Measurements from ENCODE around the gene SLC39A11.

The SLC39A11 gene

DNA sequence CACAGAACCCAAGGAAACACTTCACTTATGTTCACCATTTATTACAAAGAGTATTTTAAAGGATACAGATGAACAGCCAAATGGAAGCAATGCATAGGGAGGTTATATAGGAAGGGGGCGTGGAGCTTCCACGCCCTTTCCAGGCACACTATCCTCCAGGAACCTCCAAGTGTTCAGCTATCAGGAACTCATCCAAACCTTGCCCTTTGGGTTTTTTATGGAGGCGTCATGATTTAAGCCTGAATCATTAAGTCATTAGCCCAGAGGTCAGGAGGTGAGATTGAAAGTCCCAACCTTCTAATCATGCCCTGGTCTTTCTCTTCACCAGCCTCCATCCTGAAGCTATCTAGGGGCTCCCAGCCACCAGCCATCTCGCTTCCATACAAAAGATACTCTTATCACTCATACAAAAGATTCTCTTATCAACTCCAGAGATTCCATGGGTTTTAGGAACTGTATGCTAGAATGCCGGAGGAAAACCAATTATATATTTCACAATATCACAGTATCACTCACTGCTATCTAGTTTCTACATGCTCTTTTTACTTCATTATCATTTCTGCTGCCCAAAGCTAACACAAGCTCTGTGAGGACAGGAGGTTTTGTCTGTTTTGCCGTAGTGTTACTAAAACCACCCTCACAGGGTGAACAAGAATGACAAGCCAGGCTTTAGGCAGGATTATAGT lies 213.4 kb downstream of the SLC39A11 start:
- no peak overlapping the region for H3K27ac ChIP-seq (ENCODE audit: low read length)
- no peak overlapping the region for H2AFZ ChIP-seq (ENCODE audit: low read depth, low read length)
- H3K4me3 ChIP-seq (ENCODE audit: low read length), result no peak overlapping the region
- H3K4me1 ChIP-seq (ENCODE audit: low read length), result peaks cover 3% of the 10 kb centered on the region; the same call in 1 of the 2 replicates
- H3K9ac ChIP-seq (ENCODE audit: low read length), result no peak overlapping the region
- no peak overlapping the region for H3K4me2 ChIP-seq (ENCODE audit: low read length)
- H4K20me1 ChIP-seq (ENCODE audit: insufficient read depth, low read length), result no peaks in the 10 kb centered on the region
- no peaks in the 10 kb centered on the region for H3K79me2 ChIP-seq (ENCODE audit: low read length)
- H3K36me3 ChIP-seq (replicated peaks; ENCODE audit: low read depth, low read length), result peaks cover 40% of the 10 kb centered on the region
- TF ChIP-seq EZH2phosphoT487 (IDR thresholded peaks at IDR 0.05; ENCODE audit: low read depth), result no peak
- TF ChIP-seq, protein P1, sequence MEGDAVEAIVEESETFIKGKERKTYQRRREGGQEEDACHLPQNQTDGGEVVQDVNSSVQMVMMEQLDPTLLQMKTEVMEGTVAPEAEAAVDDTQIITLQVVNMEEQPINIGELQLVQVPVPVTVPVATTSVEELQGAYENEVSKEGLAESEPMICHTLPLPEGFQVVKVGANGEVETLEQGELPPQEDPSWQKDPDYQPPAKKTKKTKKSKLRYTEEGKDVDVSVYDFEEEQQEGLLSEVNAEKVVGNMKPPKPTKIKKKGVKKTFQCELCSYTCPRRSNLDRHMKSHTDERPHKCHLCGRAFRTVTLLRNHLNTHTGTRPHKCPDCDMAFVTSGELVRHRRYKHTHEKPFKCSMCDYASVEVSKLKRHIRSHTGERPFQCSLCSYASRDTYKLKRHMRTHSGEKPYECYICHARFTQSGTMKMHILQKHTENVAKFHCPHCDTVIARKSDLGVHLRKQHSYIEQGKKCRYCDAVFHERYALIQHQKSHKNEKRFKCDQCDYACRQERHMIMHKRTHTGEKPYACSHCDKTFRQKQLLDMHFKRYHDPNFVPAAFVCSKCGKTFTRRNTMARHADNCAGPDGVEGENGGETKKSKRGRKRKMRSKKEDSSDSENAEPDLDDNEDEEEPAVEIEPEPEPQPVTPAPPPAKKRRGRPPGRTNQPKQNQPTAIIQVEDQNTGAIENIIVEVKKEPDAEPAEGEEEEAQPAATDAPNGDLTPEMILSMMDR (IDR thresholded peaks at IDR 0.05; ENCODE audit: low read depth, low read length), result no peak
- no peaks in the 10 kb centered on the region for H3K27me3 ChIP-seq (ENCODE audit: low read depth, low read length)
- peaks cover 33% of the 10 kb centered on the region for H3K9me3 ChIP-seq (ENCODE audit: insufficient read depth, low read length)

DNA sequence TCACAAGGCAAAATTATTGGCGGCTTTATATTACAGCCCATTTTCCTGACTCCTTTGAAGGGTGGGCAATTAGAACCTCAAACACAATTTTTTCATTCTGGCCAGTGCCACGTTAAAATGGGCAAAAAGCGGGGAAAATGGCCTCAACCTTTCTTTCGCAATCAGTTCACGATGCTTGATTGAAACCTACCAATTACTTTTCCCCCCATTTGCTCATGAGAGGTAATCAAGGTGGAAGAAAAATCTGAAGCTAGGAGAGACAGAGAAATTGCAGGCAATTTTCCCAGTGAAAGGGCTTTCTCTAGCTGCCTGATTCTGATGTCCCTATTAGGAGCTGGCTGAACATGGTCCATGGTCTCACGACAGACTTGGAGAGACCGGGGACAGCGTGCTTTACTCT lies 215.1 kb downstream of the SLC39A11 start:
- no peak overlapping the region for H3K4me3 ChIP-seq (ENCODE audit: low read length)
- H3K79me2 ChIP-seq (ENCODE audit: low read length), result no peaks in the 10 kb centered on the region
- H3K27ac ChIP-seq (ENCODE audit: low read length), result no peak overlapping the region
- peaks cover 7% of the 10 kb centered on the region; the same call in 1 of the 2 replicates for H3K4me1 ChIP-seq (ENCODE audit: low read length)
- H2AFZ ChIP-seq (ENCODE audit: low read depth, low read length), result no peak overlapping the region
- no peak overlapping the region for H3K4me2 ChIP-seq (ENCODE audit: low read length)
- peaks cover 42% of the 10 kb centered on the region for H3K36me3 ChIP-seq (replicated peaks; ENCODE audit: low read depth, low read length)
- peaks cover 33% of the 10 kb centered on the region for H3K9me3 ChIP-seq (ENCODE audit: insufficient read depth, low read length)
- no peak overlapping the region for H3K9ac ChIP-seq (ENCODE audit: low read length)
- no peaks in the 10 kb centered on the region for H4K20me1 ChIP-seq (ENCODE audit: insufficient read depth, low read length)
- no peak for TF ChIP-seq EZH2phosphoT487 (IDR thresholded peaks at IDR 0.05; ENCODE audit: low read depth)
- TF ChIP-seq, protein P1 (IDR thresholded peaks at IDR 0.05; ENCODE audit: low read depth, low read length), result no peak
- no peaks in the 10 kb centered on the region for H3K27me3 ChIP-seq (ENCODE audit: low read depth, low read length)

DNA sequence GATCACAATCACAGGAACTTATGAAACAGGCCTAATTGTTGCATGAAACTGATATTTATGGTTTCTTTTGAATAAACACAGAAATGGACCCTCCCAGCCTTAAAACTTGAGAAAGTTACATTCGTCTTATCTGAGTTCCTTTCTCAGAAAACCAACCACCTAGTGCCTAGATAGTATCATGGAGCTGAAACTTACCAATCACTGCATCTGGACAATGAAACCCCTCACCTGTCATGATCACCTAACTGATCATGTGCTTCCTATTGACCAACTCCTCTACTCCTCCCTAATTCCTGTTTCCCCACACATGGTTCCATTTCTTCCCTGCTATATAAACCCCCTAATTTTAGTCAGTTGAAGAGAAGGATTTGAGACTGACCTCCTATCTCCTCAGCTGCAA lies 216.1 kb downstream of the SLC39A11 start:
- Histone ChIP-seq H3K27me3 (ENCODE audit: low read depth, low read length) (no peaks in the 10 kb centered on the region), H3K4me3 (ENCODE audit: low read length) (no peak overlapping the region), H3K4me1 (ENCODE audit: low read length) (peaks cover 7% of the 10 kb centered on the region; the same call in 1 of the 2 replicates), H2AFZ (ENCODE audit: low read depth, low read length) (no peak overlapping the region), H3K4me2 (ENCODE audit: low read length) (no peak overlapping the region), H3K9ac (ENCODE audit: low read length) (no peak overlapping the region), H3K36me3 (replicated peaks; ENCODE audit: low read depth, low read length) (peaks cover 38% of the 10 kb centered on the region), H4K20me1 (ENCODE audit: insufficient read depth, low read length) (no peaks in the 10 kb centered on the region), H3K27ac (ENCODE audit: low read length) (no peak overlapping the region), H3K79me2 (ENCODE audit: low read length) (no peaks in the 10 kb centered on the region), H3K9me3 (ENCODE audit: insufficient read depth, low read length) (peaks cover 28% of the 10 kb centered on the region)
- no peak for TF ChIP-seq EZH2phosphoT487 (IDR thresholded peaks at IDR 0.05; ENCODE audit: low read depth)
- TF ChIP-seq, protein P1 (IDR thresholded peaks at IDR 0.05; ENCODE audit: low read depth, low read length), result no peak

DNA sequence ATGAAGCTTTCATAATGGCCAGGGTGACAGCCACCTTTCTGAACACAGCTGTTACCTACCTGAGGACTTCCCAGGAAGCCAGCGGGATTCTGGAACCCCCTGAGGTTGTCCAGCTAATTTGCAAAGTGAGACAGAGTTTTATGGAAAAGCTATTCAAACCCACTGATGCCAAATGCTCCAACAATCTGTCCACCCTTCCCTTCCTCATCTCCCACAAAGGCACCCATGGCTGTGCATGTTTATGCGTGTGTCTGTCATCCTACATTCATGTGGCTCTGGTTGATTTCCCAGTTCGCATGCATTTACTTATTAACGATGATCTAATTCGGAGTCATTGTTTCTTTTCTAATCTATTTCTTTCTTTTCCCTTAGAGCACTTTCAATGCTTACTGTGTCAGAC lies 217.1 kb downstream of the SLC39A11 start:
- Histone ChIP-seq H3K4me1 (ENCODE audit: low read length) (peaks cover 11% of the 10 kb centered on the region), H3K9me3 (ENCODE audit: insufficient read depth, low read length) (peaks cover 27% of the 10 kb centered on the region), H3K36me3 (replicated peaks; ENCODE audit: low read depth, low read length) (peaks cover 32% of the 10 kb centered on the region), H3K4me3 (ENCODE audit: low read length) (no peak overlapping the region), H4K20me1 (ENCODE audit: insufficient read depth, low read length) (no peaks in the 10 kb centered on the region), H2AFZ (ENCODE audit: low read depth, low read length) (no peak overlapping the region), H3K4me2 (ENCODE audit: low read length) (no peak overlapping the region), H3K79me2 (ENCODE audit: low read length) (no peaks in the 10 kb centered on the region), H3K27me3 (ENCODE audit: low read depth, low read length) (no peaks in the 10 kb centered on the region), H3K27ac (ENCODE audit: low read length) (no peak overlapping the region), H3K9ac (ENCODE audit: low read length) (no peak overlapping the region)
- TF ChIP-seq EZH2phosphoT487 (IDR thresholded peaks at IDR 0.05; ENCODE audit: low read depth), result no peak
- TF ChIP-seq, protein P1 (IDR thresholded peaks at IDR 0.05; ENCODE audit: low read depth, low read length), result no peak

Measured in OCI-LY3 (cell line).